OCI-LY7 (cell line): Measurements from ENCODE around the gene PIP4K2A.

ENCODE experiments used
- CTCF ChIP-seq: fragments of 200-600 bp; sonication (generic); conservative IDR thresholded peaks from 2 replicates; pipeline ENCODE4 v1.5.1; 2014; ENCODE audit warnings: mild to moderate bottlenecking, antibody characterized with exemption, low read length, moderate library complexity, mixed read lengths
- EZH2phosphoT487 ChIP-seq: fragments of 200-600 bp; sonication (generic); IDR thresholded peaks from 2 replicates; pipeline ENCODE4 v1.6.1; 2018; ENCODE audit warnings: low read depth, borderline replicate concordance, mild to moderate bottlenecking, mixed run types, antibody characterized with exemption, low read length, moderate library complexity, mixed read lengths

GRCh38 chr10:22714479-22715289 is at the start of gene PIP4K2A:
- TF ChIP-seq CTCF = no peak
- TF ChIP-seq EZH2phosphoT487 = no peak
